ENCODE results near the gene ENDOG. TPM values are rescaled to one million over a fixed set of nuclear protein-coding genes. Genes with fewer than 3 reads are reported as not detected.

ENDOG gene
- total RNA-seq, 6 donors from 2014 or later, result 20.6 to 70.2 (median 28.8) TPM

DNA sequence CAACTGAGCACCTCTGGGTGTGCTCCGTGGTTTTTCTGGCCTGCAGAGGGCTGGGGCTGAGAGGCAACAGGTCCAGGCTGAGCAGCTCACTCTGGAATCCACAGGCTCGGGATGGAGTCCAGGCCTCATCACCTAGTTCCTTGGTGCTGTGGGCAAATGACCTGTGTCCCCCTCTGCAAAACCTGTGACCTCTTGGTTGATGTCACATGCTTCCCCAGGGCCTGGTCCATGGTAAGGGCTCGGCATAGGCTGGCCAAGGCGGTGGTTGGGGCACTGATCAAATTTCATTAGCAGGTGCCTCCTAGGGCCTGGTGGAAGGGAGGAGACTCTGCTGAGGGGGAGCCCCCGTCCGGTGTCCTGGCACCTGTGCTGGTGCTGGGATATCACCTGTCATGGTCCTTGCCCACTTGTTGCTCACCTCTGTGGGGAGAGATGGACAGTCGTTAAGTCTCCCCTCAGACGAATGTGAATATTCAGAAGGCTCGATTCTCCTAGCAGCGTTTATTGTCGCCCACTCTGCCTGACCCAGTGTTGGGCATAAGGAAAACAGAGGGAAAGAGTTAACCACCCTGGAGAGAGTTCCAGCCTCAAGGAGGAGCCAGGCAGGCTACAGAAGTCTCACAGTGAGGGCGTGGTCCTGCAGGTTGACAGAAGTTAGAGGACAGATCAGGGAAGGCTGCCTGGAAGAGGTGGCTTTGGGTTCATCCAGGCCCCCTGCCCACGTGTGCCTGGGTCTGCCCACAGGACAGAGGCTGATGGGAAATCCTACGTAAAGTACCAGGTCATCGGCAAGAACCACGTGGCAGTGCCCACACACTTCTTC, 3.5 kb downstream of the ENDOG start:
- DNase-seq (no peak), ATAC-seq (ENCODE audit: low FRiP score in 2 of 2) (no peak)
- H3K36me3 ChIP-seq, result peaks cover 6 to 58% (median 51%) of the 10 kb centered on the region in 4 donors
- TF ChIP-seq POLR2A (IDR thresholded peaks at IDR 0.05) (no peak), EP300 (IDR thresholded peaks at IDR 0.05) (no peak), POLR2AphosphoS5 (IDR thresholded peaks at IDR 0.05) (no peak)
- TF ChIP-seq, protein P1, sequence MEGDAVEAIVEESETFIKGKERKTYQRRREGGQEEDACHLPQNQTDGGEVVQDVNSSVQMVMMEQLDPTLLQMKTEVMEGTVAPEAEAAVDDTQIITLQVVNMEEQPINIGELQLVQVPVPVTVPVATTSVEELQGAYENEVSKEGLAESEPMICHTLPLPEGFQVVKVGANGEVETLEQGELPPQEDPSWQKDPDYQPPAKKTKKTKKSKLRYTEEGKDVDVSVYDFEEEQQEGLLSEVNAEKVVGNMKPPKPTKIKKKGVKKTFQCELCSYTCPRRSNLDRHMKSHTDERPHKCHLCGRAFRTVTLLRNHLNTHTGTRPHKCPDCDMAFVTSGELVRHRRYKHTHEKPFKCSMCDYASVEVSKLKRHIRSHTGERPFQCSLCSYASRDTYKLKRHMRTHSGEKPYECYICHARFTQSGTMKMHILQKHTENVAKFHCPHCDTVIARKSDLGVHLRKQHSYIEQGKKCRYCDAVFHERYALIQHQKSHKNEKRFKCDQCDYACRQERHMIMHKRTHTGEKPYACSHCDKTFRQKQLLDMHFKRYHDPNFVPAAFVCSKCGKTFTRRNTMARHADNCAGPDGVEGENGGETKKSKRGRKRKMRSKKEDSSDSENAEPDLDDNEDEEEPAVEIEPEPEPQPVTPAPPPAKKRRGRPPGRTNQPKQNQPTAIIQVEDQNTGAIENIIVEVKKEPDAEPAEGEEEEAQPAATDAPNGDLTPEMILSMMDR (IDR thresholded peaks at IDR 0.05), result no peak
- H3K27me3 ChIP-seq, result no peaks in the 10 kb centered on the region
- peaks cover 12 to 20% (median 13%) of the 10 kb centered on the region in 4 donors for H3K4me1 ChIP-seq
- H3K4me3 ChIP-seq, result no peak overlapping the region
- no peak overlapping the region for H3K27ac ChIP-seq
- 92 to 95% methylated on average over 15 to 16 of the region's 16 CpGs for WGBS, 2 donors
- no peaks in the 10 kb centered on the region for H3K9me3 ChIP-seq

DNA sequence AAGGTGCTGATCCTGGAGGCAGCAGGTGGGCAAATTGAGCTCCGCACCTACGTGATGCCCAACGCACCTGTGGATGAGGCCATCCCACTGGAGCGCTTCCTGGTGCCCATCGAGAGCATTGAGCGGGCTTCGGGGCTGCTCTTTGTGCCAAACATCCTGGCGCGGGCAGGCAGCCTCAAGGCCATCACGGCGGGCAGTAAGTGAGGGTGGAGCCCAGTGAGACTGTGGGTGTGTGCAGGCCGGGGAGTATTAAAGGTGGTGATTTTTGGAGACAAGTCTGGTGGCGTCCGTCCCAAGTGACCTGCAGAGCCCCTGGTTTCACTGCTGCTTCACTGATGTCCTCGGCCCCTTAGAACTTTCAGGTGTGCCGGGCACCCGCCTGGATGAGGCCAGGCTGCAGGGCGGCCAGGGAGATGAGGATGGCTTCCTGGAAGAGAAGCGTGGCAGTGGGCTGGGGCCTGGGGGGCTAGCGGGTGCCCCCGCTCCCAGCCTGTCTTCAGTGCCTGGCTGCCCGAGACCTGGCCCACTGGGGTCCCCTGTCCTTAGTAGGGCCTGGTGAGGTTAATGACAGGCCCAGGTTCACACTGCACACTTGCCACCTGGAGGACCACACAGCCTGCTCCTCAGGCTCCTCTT, 4.2 kb downstream of the ENDOG start:
- H3K27ac ChIP-seq, result no peak overlapping the region
- WGBS, 2 donors, result 96 to 97% methylated on average over 11 to 17 of the region's 22 CpGs
- H3K36me3 ChIP-seq, result peaks cover 6 to 64% (median 56%) of the 10 kb centered on the region in 4 donors
- peaks cover 12 to 20% (median 13%) of the 10 kb centered on the region in 4 donors for H3K4me1 ChIP-seq
- DNase-seq (peak in 1 of 2 donors; percentile 66), ATAC-seq (ENCODE audit: low FRiP score in 2 of 2) (no peak)
- H3K9me3 ChIP-seq, result no peaks in the 10 kb centered on the region
- no peaks in the 10 kb centered on the region for H3K27me3 ChIP-seq
- no peak overlapping the region for H3K4me3 ChIP-seq
- TF ChIP-seq, protein P1 (IDR thresholded peaks at IDR 0.05), result no peak

DNA sequence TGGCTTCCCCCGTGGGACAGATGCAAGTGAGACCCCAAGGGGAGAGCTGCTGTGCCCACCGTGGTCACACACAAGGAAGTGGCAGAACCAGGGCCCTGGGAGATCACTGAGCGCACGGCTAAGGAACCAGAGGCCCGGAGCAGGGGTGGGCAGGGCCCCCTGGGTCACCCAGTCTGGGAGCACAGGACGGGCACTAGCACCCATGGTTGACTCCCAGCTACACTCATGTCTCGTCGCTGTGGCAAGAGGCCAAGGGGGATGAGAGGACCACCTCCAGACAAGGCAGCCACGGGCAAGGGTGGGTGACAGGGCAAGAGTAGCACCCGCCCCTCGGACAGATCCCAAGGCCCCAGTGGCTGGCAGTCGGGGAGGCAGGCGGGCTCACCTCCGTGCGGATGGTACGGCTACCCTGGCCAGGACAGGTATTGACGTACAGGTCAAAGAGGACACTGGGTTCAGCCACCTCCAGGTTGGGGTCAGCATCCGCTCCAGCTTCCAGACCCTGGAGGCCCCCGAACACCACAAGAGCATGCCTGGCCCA, 5.1 kb downstream of the ENDOG start:
- TF ChIP-seq, protein P1 (IDR thresholded peaks at IDR 0.05), result no peak
- no peak for TF ChIP-seq EP300 (IDR thresholded peaks at IDR 0.05)
- TF ChIP-seq POLR2AphosphoS5 (IDR thresholded peaks at IDR 0.05), result no peak
- TF ChIP-seq POLR2A (IDR thresholded peaks at IDR 0.05), result no peak
- ATAC-seq (ENCODE audit: low FRiP score in 2 of 2) (no peak), DNase-seq (peak in 1 of 2 donors; percentile 75)
- no peaks in the 10 kb centered on the region for H3K27me3 ChIP-seq
- peaks cover 11 to 17% (median 13%) of the 10 kb centered on the region in 4 donors for H3K4me1 ChIP-seq
- H3K9me3 ChIP-seq, result no peaks in the 10 kb centered on the region
- 86 to 89% methylated on average over 4 to 19 of the region's 19 CpGs for WGBS, 2 donors
- peaks cover 6 to 64% (median 56%) of the 10 kb centered on the region in 4 donors for H3K36me3 ChIP-seq
- no peak overlapping the region for H3K4me3 ChIP-seq
- H3K27ac ChIP-seq, result no peak overlapping the region

DNA sequence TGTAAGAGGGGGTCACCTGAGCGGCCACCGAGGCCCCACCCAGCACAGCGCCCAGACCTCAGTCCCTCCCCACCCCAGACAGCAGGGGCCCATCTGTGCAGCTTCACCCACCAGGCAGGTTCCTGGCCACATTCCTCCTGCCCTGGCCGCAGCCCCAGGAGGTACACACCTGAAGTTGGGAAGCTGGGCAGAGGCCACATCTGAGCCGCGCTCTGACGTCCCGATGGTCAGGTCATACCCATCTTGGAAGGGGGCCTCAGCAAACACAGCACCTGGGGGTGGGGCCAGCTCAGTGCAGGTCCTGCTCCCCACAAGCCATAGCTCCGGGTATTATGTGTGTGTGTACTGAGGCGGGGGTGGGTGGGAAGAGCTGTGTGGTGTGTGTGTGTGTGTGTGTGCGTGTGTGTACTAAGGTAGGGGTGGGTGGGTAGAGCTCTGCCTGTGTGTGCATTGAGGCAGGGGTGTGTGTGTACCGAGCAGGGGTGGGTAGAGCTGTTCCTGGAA, 5.7 kb downstream of the ENDOG start:
- H3K36me3 ChIP-seq, result peaks cover 6 to 64% (median 56%) of the 10 kb centered on the region in 4 donors
- H3K4me3 ChIP-seq, result no peak overlapping the region
- H3K4me1 ChIP-seq, result peaks cover 16 to 19% (median 17%) of the 10 kb centered on the region in 4 donors
- DNase-seq, result peak in 1 of 2 donors; percentile 62
- no peak overlapping the region for H3K27ac ChIP-seq
- WGBS, 2 donors, result 77 to 78% methylated on average over 7 to 11 of the region's 12 CpGs
- no peaks in the 10 kb centered on the region for H3K9me3 ChIP-seq
- no peak for ATAC-seq (ENCODE audit: low FRiP score in 2 of 2)
- H3K27me3 ChIP-seq, result no peaks in the 10 kb centered on the region
- TF ChIP-seq POLR2A (IDR thresholded peaks at IDR 0.05), result no peak
- no peak for TF ChIP-seq POLR2AphosphoS5 (IDR thresholded peaks at IDR 0.05)
- TF ChIP-seq EP300 (IDR thresholded peaks at IDR 0.05), result no peak
- TF ChIP-seq, protein P1 (IDR thresholded peaks at IDR 0.05), result no peak
